COLO668 (cell line): ENCODE measurements around the gene RRAGA.
"Not testable (repeated sequence)": the region's sequence is repeated elsewhere in the genome, so short reads cannot be mapped to it uniquely, and the experiment has no call there.

Experiments used
- DNase-seq: peaks from one replicate; lab custom pipeline; 2025; ENCODE audit not compliant: unreplicated experiment; lab: John Stamatoyannopoulos, UW

The RRAGA gene

GRCh38 chr9:19085295-19085694 is 36.1 kb downstream of the RRAGA start:
- DNase-seq: no peak

GRCh38 chr9:19087106-19088000 is 38.1 kb downstream of the RRAGA start:
- DNase-seq: no peak

GRCh38 chr9:19097431-19097830 is 48.2 kb downstream of the RRAGA start:
- DNase-seq: not testable (repeated sequence)
